Lower lobe of right lung (tissue), 2 donors: ENCODE measurements around the gene CGB7. TPM values are rescaled to one million over a fixed set of nuclear protein-coding genes. Genes with fewer than 3 reads are reported as not detected.
A peak's percentile ranks its signal among the peaks of the same experiment; 100 is the strongest.

Source experiments
- ATAC-seq, 2 donors: fragments of 200-7000 bp; cut with Tn5 transposase; one replicate each; pipeline ENCODE4 v1.9.1; 2020 to 2022; ENCODE audit warnings: mild to moderate bottlenecking in 2 of 2, moderate library complexity in 2 of 2
- DNase-seq: peaks from one replicate; pipeline ENCODE4 v3.0.0-alpha.2; 2020
- H3K27ac ChIP-seq: fragments of 200-600 bp; one replicate; pipeline ENCODE4 v1.8.0; 2022
- H3K27me3 ChIP-seq: fragments of 200-600 bp; one replicate; pipeline ENCODE4 v1.8.0; 2022; ENCODE audit warnings: low read depth
- H3K36me3 ChIP-seq: fragments of 200-600 bp; one replicate; pipeline ENCODE4 v1.8.0; 2022; ENCODE audit warnings: mild to moderate bottlenecking
- H3K4me1 ChIP-seq: fragments of 200-600 bp; one replicate; pipeline ENCODE4 v1.8.0; 2022
- H3K4me3 ChIP-seq: fragments of 200-600 bp; one replicate; pipeline ENCODE4 v1.8.0; 2022; ENCODE audit warnings: mild to moderate bottlenecking
- H3K9me3 ChIP-seq: fragments of 200-600 bp; one replicate; pipeline ENCODE4 v1.8.0; 2022
- intact Hi-C: fragments of 100-400 bp; cut with DNase I; formaldehyde crosslinking; loops from one replicate; pipeline ENCODE4 v1.11.0; 2022
- total RNA-seq: library from RNA; stranded (reverse); fragmentation: NEBNext Ultra II Directional; extraction: Animal tissue kit (Norgen Biotek cat#: 25700); gene quantifications from one replicate; pipeline ENCODE4 v1.2.1, GENCODE V29; 2021
- TF ChIP-seq, protein P1 (sequence below): fragments of 200-600 bp; IDR thresholded peaks from one replicate; pipeline ENCODE4 v1.8.0; 2022; ENCODE audit warnings: antibody characterized with exemption, mild to moderate bottlenecking
- donor health status: DM: no; HTN: yes; CAD: no; lungs with severe emphysema.

Gene CGB7
- total RNA-seq, 1 donor from 2014 or later: 0.77 TPM

DNA sequence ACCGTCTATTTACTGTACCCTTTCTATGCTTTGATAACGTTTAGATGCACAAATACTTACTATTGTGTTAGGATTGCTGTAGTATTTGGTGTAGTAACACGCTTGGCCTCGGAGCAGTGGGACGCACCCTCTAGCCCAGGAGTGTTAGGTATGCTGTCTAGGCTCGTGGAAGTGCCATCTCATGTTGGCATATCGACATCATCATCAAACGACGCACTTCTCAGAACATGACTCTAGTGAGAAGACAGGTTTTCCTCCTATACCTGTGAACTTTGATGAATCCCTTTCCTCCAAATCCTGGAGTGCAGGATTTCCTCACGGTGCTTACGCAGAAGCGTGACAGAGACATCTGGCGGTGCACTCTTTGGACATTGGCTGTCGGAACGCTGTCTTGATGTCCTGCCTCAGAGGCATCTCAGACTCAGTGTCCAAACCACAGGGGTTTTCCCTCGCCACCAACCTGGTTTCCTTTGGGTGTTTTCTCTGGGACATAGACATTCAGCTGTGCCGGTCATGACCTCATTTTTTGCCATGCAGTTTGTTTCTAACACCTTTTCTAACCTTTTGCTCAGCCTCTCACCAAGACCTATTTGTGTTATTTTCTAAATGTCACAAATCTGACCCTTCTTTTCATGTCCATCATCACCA is 34.0 kb upstream of the CGB7 start:
- Histone ChIP-seq H3K9me3 (no peaks in the 10 kb centered on the region), H3K4me1 (peaks cover 11% of the 10 kb centered on the region), H3K4me3 (no peak overlapping the region), H3K36me3 (peaks cover 94% of the 10 kb centered on the region), H3K27ac (no peak overlapping the region), H3K27me3 (no peaks in the 10 kb centered on the region)
- DNase-seq (no peak), ATAC-seq (no peak)
- TF ChIP-seq, protein P1, sequence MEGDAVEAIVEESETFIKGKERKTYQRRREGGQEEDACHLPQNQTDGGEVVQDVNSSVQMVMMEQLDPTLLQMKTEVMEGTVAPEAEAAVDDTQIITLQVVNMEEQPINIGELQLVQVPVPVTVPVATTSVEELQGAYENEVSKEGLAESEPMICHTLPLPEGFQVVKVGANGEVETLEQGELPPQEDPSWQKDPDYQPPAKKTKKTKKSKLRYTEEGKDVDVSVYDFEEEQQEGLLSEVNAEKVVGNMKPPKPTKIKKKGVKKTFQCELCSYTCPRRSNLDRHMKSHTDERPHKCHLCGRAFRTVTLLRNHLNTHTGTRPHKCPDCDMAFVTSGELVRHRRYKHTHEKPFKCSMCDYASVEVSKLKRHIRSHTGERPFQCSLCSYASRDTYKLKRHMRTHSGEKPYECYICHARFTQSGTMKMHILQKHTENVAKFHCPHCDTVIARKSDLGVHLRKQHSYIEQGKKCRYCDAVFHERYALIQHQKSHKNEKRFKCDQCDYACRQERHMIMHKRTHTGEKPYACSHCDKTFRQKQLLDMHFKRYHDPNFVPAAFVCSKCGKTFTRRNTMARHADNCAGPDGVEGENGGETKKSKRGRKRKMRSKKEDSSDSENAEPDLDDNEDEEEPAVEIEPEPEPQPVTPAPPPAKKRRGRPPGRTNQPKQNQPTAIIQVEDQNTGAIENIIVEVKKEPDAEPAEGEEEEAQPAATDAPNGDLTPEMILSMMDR: no peak
- intact Hi-C loops: no loop called here

DNA sequence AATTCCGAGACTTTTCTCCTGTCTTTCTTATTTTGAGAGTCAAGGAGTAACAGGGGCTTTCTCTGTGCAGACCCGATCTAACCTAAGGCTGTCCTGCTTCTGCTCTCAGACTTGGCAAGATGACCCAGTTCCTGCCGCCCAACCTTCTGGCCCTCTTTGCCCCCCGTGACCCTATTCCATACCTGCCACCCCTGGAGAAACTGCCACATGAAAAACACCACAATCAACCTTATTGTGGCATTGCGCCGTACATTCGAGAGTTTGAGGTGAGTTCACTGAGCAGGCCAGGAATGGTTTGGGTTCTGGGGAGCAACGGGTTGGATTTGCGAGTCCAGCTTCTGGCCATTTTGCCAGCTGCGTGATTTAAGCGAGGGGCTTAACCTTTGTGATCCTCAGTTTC is 28.7 kb upstream of the CGB7 start:
- DNase-seq (no peak), ATAC-seq (no peak)
- peaks cover 23% of the 10 kb centered on the region for H3K4me1 ChIP-seq
- peak overlapping the region; percentile 100 for H3K4me3 ChIP-seq
- H3K27ac ChIP-seq: peak overlapping the region; percentile 88
- H3K27me3 ChIP-seq: no peaks in the 10 kb centered on the region
- TF ChIP-seq, protein P1: no peak
- intact Hi-C loops: no loop called here
- peaks cover 43% of the 10 kb centered on the region for H3K36me3 ChIP-seq
- no peaks in the 10 kb centered on the region for H3K9me3 ChIP-seq

DNA sequence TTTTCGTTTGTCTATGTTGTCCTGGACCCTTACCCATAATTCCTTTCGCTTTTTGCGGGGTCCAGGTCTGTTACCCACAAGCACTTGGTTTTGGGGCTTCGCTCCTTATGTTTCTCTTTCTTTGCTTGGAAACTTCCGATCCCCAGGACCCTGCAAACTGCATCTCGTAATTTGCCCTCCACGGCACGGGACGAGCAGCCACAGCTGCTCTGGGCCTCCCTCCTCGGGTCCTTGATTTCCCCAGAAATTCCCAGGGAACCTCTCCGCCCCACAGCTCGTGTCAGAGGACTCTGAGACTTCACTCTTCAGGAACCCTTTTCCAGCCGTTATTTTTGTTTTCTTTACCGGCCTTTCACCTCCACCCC is 28.3 kb upstream of the CGB7 start:
- Histone ChIP-seq H3K9me3 (no peaks in the 10 kb centered on the region), H3K4me3 (peak overlapping the region; percentile 100), H3K27me3 (no peaks in the 10 kb centered on the region), H3K36me3 (peaks cover 38% of the 10 kb centered on the region), H3K27ac (peak overlapping the region; percentile 88), H3K4me1 (peaks cover 23% of the 10 kb centered on the region)
- intact Hi-C loops: no loop called here
- ATAC-seq: no peak
- TF ChIP-seq, protein P1: no peak
- no peak for DNase-seq

DNA sequence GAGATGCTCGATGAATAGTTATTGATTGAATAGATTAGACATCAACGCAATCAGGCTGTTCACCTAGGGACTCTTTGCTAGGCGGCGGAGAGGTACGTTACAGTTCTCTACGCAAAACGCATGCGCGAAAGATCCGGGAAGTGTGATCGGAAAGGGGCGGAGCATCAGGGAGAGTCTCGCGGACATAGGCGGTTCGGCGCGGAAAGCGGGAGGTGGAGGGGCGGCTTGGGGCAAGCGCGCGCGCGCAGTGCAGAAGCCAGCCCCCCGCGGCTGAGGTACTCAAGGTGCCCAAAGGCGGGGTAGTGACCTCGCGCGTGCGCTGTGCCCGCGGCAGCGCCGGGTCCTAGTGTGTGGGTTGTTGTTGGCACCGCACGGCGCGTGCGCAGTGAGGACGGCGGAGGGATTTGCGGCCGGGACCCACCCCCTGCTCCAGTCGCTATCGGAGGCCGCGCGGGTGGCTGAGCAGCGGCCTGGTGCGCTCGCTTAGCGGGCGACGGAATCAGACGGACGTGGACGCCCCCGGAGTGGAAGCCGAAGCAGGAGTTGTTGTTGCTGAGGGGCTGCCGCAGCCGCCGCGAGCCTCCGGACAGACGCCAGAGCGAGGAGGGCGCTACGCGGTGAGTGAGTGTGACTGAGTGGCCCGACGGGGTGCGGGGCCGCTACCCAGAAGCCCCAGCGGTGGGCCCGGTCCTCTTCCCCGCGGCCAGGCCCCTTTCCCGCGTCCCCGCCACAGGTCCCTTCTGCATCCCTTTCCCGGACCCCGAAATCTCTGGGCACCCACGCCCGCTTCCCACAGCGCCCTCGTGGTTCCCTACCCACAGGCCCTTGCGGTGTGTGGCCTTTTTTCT is 27.7 kb upstream of the CGB7 start, which contains the start of gene SNRNP70:
Gene SNRNP70, plus strand, starts transcription at position 432 of the 848 bp plus-strand sequence. CDS start 964 bp downstream, outside the sequence.
- peak within 1 kb of the TSS; percentile 88 for H3K27ac ChIP-seq
- no peaks in the 10 kb centered on the region for H3K9me3 ChIP-seq
- H3K27me3 ChIP-seq: no peaks in the 10 kb centered on the region
- peaks cover 32% of the 10 kb centered on the region for H3K36me3 ChIP-seq
- intact Hi-C loops: no loop called here
- TF ChIP-seq, protein P1: no peak
- DNase-seq: peak; percentile 100
- ATAC-seq: peak; percentile 99
- H3K4me3 ChIP-seq: peak within 1 kb of the TSS; percentile 100
- peaks cover 23% of the 10 kb centered on the region for H3K4me1 ChIP-seq

DNA sequence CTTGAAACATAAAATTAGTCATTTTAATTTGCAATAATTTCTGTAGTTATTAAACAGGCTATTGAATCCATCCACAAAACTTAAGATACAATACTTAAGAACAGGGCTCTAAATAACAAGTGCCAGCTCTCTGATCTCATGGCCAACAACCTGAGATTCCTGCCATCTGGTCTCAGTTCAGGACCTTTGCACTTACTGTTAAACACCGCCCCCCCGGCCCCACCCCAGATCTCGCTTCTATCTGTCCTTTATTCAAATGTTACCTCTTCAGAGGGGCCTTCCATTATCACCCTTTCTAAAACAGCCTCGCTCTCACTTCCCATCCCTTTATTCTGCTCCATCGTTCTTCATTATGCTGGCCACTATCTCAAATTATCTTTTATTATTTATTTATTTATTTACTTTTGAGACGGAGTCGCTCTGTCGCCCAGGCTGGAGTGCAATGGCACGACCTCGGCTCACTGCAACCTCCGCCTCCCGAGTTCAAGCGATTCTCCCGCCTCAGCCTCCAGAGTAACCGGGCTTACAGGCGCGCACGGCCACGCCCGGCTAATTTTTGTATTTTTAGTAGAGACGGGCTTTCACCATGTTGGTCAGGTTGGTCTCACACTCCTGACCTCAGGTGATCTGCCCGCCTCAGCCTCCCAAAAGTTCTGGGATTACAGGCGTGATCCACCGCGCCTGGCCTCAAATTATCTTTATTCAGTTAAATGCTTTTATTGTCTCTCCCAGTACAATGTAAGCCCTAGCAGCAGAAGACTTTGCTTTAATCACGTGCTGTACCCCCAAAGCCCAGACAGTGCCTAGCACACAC is 26.9 kb upstream of the CGB7 start:
- TF ChIP-seq, protein P1: no peak
- intact Hi-C loops: no loop called here
- Histone ChIP-seq H3K4me3 (peak overlapping the region; percentile 100), H3K36me3 (peaks cover 25% of the 10 kb centered on the region), H3K9me3 (no peaks in the 10 kb centered on the region), H3K27ac (peak overlapping the region; percentile 88), H3K27me3 (no peaks in the 10 kb centered on the region), H3K4me1 (peaks cover 23% of the 10 kb centered on the region)
- no peak for DNase-seq
- no peak for ATAC-seq
